ENCODE results near the gene FBXO42. TPM values are rescaled to one million over a fixed set of nuclear protein-coding genes. Genes with fewer than 3 reads are reported as not detected.

FBXO42 gene
- total and polyA plus RNA-seq, 9 of the 15 experiments (the other 6 are each of a cell fraction or from before 2014, with no cell fraction given): 7.2 to 24.8 (median 17.4) TPM

DNA sequence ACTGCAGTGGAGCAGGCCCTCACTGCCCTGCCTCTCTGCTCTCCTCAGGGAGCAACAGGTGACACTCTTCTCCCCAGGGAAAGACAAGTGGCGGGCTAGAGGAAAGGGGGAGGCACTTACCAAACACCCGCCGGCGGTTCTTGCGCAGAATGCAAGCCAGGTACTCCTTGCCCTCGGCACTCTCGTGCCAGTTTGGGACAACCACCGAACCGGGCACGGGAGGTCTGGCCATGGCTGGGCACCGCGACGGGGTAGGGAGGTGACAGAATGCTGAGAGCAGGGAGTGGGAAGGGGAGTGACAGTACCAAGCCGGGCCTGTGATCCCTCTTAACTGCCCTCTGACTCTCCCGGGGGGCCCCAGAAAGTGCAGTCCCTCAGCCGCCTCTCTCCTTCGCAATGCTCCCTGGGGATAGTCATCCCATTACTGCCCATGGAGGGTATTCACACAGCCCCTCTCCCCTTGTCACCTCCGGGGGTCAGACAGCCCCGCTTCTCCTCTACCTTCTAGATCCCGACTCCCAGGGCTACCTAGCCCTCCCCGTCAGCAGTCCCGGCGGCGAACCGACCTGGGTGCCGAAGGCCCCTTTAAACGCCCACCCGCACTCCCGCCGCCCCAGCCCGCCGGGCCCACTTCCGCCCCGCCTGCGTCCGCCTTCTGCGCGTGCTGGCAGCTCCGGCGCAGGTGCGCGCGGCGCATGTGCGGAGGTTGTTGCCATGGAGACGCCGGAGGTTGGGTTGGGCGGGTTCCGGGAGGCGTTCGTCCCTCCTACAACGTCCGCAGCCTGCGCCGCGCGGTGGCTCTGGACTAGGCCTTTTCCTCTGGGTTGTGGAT is 115.6 kb downstream of the FBXO42 start, which contains the start of gene CPLANE2 (continued):
- TF ChIP-seq, protein P1, sequence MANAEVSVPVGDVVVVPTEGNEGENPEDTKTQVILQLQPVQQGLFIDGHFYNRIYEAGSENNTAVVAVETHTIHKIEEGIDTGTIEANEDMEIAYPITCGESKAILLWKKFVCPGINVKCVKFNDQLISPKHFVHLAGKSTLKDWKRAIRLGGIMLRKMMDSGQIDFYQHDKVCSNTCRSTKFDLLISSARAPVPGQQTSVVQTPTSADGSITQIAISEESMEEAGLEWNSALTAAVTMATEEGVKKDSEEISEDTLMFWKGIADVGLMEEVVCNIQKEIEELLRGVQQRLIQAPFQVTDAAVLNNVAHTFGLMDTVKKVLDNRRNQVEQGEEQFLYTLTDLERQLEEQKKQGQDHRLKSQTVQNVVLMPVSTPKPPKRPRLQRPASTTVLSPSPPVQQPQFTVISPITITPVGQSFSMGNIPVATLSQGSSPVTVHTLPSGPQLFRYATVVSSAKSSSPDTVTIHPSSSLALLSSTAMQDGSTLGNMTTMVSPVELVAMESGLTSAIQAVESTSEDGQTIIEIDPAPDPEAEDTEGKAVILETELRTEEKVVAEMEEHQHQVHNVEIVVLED (CRISPR knock-in tag; IDR thresholded peaks at IDR 0.05): peak; percentile 60
- peak; percentile 97 for TF ChIP-seq MXI1 (IDR thresholded peaks at IDR 0.05; ENCODE audit: low read depth, low read length)
- peak; percentile 83 for TF ChIP-seq GABPA (tag; conservative IDR thresholded peaks at IDR 0.05; ENCODE audit: low read depth)
- peak; percentile 60; the same call in 1 of the 2 replicates for TF ChIP-seq HSF4 (CRISPR knock-in tag; IDR thresholded peaks at IDR 0.05; ENCODE audit: borderline replicate concordance)
- TF ChIP-seq ETV1 (tag; conservative IDR thresholded peaks at IDR 0.05; ENCODE audit: low read depth): peak; percentile 61
- TF ChIP-seq, protein P2, sequence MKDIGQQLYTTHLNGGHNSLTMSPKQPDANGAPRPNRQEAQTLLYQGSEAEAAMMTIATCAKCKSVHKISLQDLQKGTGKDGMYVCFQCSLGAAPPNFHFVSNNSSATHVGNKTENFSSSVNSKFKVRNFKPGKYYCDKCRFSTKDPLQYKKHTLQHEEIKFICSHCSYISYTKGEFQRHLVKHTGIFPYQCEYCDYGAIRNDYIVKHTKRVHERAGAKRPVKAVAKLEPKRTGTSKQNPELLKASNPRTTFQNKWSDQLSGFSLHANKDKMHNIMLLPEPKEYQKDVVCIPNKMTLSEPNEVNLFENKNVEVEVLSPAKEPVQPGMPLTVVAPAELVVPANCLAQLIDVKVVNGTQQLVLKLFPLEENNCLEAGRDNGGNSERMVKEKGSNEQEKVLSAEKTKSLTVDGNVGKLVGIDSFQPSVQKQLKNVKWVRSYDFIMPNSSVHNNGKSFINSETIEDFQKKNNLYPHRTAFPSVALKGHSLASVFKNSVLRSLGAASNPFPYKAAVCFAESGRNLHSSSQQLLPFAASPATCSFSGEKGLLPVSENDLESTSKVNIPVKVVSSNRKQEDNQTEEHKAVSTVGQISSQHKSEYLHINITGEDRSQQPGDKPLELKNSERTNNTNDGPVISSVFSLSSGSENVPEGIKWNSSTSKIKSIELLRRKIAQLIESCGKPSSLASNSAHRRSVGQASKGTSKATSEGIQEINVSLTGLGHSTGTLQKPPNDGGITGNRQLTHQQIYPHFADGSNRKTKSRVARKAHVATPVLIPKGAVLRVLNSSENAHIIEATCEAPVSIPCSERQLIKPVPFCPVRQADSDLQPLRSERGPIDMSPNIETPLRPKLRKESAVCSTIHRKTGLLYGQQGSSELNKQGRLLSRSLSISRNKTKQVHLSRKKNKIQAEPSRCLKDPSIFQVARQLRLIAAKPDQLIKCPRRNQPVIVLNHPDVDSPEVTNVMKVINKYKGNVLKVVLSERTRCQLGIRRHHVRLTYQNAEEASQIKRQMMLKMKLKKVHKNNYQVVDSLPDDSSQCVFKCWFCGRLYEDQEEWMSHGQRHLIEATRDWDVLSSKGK (CRISPR knock-in tag; IDR thresholded peaks at IDR 0.05): no peak
- TF ChIP-seq, protein P3, sequence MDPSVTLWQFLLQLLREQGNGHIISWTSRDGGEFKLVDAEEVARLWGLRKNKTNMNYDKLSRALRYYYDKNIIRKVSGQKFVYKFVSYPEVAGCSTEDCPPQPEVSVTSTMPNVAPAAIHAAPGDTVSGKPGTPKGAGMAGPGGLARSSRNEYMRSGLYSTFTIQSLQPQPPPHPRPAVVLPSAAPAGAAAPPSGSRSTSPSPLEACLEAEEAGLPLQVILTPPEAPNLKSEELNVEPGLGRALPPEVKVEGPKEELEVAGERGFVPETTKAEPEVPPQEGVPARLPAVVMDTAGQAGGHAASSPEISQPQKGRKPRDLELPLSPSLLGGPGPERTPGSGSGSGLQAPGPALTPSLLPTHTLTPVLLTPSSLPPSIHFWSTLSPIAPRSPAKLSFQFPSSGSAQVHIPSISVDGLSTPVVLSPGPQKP (CRISPR knock-in tag; IDR thresholded peaks at IDR 0.05): no peak
- peak; percentile 32 for TF ChIP-seq JUND (IDR thresholded peaks at IDR 0.05; ENCODE audit: borderline replicate concordance, low read depth, low read length)
- no peak; the same call in 2 of the 3 replicates for TF ChIP-seq JUND (tag; IDR thresholded peaks at IDR 0.05; ENCODE audit: borderline replicate concordance, low read depth, low read length)
- TF ChIP-seq HEY1 (CRISPR knock-in tag; IDR thresholded peaks at IDR 0.05; ENCODE audit: borderline replicate concordance): peak; percentile 24; the same call in 1 of the 2 replicates
- TF ChIP-seq TAL1 (IDR thresholded peaks at IDR 0.05): no peak
- peak; percentile 46; the same call in 1 of the 2 replicates for TF ChIP-seq HLTF (IDR thresholded peaks at IDR 0.05)
- TF ChIP-seq, protein P4, sequence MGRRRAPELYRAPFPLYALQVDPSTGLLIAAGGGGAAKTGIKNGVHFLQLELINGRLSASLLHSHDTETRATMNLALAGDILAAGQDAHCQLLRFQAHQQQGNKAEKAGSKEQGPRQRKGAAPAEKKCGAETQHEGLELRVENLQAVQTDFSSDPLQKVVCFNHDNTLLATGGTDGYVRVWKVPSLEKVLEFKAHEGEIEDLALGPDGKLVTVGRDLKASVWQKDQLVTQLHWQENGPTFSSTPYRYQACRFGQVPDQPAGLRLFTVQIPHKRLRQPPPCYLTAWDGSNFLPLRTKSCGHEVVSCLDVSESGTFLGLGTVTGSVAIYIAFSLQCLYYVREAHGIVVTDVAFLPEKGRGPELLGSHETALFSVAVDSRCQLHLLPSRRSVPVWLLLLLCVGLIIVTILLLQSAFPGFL (CRISPR knock-in tag; IDR thresholded peaks at IDR 0.05): no peak
- TF ChIP-seq POU5F1 (IDR thresholded peaks at IDR 0.05; ENCODE audit: borderline replicate concordance, low read depth, low read length, partially characterized antibody): peak; percentile 82
- TF ChIP-seq CBFA2T2 (conservative IDR thresholded peaks at IDR 0.05): no peak
- TF ChIP-seq MBD2 (IDR thresholded peaks at IDR 0.05; ENCODE audit: borderline replicate concordance, low read depth): peak; percentile 61; the same call in 1 of the 2 replicates
- TF ChIP-seq, protein P5, sequence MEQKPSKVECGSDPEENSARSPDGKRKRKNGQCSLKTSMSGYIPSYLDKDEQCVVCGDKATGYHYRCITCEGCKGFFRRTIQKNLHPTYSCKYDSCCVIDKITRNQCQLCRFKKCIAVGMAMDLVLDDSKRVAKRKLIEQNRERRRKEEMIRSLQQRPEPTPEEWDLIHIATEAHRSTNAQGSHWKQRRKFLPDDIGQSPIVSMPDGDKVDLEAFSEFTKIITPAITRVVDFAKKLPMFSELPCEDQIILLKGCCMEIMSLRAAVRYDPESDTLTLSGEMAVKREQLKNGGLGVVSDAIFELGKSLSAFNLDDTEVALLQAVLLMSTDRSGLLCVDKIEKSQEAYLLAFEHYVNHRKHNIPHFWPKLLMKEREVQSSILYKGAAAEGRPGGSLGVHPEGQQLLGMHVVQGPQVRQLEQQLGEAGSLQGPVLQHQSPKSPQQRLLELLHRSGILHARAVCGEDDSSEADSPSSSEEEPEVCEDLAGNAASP (IDR thresholded peaks at IDR 0.05): no peak

All from K562 (cell line).